ENCODE results near the gene PEMT.

Gene PEMT

GRCh38 chr17:17506181-17506741 is 85.2 kb downstream of the PEMT start:
- no peak for DNase-seq (ENCODE audit: extremely low spot score)
- ChIA-PET POLR2A (no interaction called here), CTCF (interaction anchor here (1.2 to 3.0 kb wide), 4 partner anchors 10 to 151 kb away, joined by 4 to 32 read pairs (median 6); partner anchors contain the start of gene RASD1)
- no peak for TF ChIP-seq CTCF (IDR thresholded peaks at IDR 0.05; ENCODE audit: control extremely low read depth, extremely low read depth, low read depth, missing control alignments)

- no peak for DNase-seq (ENCODE audit: extremely low spot score)
- TF ChIP-seq CTCF (IDR thresholded peaks at IDR 0.05; ENCODE audit: control extremely low read depth, extremely low read depth, low read depth, missing control alignments), result no peak
- ChIA-PET POLR2A (no interaction called here), CTCF (interaction anchor here (3.0 kb wide), 1 partner anchor 9 kb away, joined by 32 read pairs; the partner anchor contains the start of gene RASD1)
Observed at GRCh38 chr17:17505610-17506171, 85.8 kb downstream of the PEMT start.

- no peak for TF ChIP-seq CTCF (IDR thresholded peaks at IDR 0.05; ENCODE audit: control extremely low read depth, extremely low read depth, low read depth, missing control alignments)
Observed at GRCh38 chr17:17505151-17505550, 86.4 kb downstream of the PEMT start.

GRCh38 chr17:17504341-17505140 is 87.0 kb downstream of the PEMT start:
- CTCF ChIA-PET, result interaction anchor here (3.0 kb wide), 1 partner anchor 8 kb away, joined by 32 read pairs; the partner anchor contains the start of gene RASD1
- no peak for TF ChIP-seq CTCF (IDR thresholded peaks at IDR 0.05; ENCODE audit: control extremely low read depth, extremely low read depth, low read depth, missing control alignments)
- DNase-seq (ENCODE audit: extremely low spot score), result no peak
- POLR2A ChIA-PET, result interaction anchor here (1.1 kb wide), 1 partner anchor 9 kb away, joined by 3 read pairs; no protein-coding TSS in a partner anchor

More at GRCh38 chr17:17505151-17505550, 86.4 kb downstream of the PEMT start:
- DNase-seq (ENCODE audit: extremely low spot score), result no peak
- POLR2A ChIA-PET, result no interaction called here
- CTCF ChIA-PET, result interaction anchor here (3.0 kb wide), 1 partner anchor 9 kb away, joined by 32 read pairs; the partner anchor contains the start of gene RASD1

GRCh38 chr17:17503566-17504130 is 87.9 kb downstream of the PEMT start:
- CTCF ChIA-PET, result no interaction called here
- POLR2A ChIA-PET, result interaction anchor here (1.1 kb wide), 1 partner anchor 8 kb away, joined by 3 read pairs; no protein-coding TSS in a partner anchor
- no peak for TF ChIP-seq CTCF (IDR thresholded peaks at IDR 0.05; ENCODE audit: control extremely low read depth, extremely low read depth, low read depth, missing control alignments)
- DNase-seq (ENCODE audit: extremely low spot score), result no peak
